ENCODE measurements around the gene LRRC45.

- TF ChIP-seq POLR2A (IDR thresholded peaks at IDR 0.05; ENCODE audit: low read depth, low read length) (no peak), POLR2AphosphoS5 (IDR thresholded peaks at IDR 0.05; ENCODE audit: low read depth, low read length) (no peak), TAF1 (IDR thresholded peaks at IDR 0.05; ENCODE audit: low read depth, low read length) (no peak)
Observed at GRCh38 chr17:81996757-81997441, 26.2 kb upstream of the LRRC45 start.
